ENCODE measurements around the gene GNAO1. TPM values are rescaled to one million over a fixed set of nuclear protein-coding genes. Genes with fewer than 3 reads are reported as not detected.

The GNAO1 gene
- total RNA-seq, 1 donor from 2014 or later: 0.53 TPM

GRCh38 chr16:56336071-56336688 is 144.9 kb downstream of the GNAO1 start:
- H3K27me3 ChIP-seq: no peaks in the 10 kb centered on the region
- no peak overlapping the region for H3K27ac ChIP-seq
- H3K4me3 ChIP-seq: no peak overlapping the region
- H3K9me3 ChIP-seq: no peaks in the 10 kb centered on the region
- no peaks in the 10 kb centered on the region for H3K4me1 ChIP-seq
- no peak for TF ChIP-seq CTCF (IDR thresholded peaks at IDR 0.05)
- DNase-seq (ENCODE audit: low spot score in 2 of 2): no peak
- no peaks in the 10 kb centered on the region for H3K36me3 ChIP-seq
- intact Hi-C loops (cut with DNase I): no loop called here

GRCh38 chr16:56336711-56337110 is 145.4 kb downstream of the GNAO1 start:
- Histone ChIP-seq H3K27me3 (no peaks in the 10 kb centered on the region), H3K9me3 (no peaks in the 10 kb centered on the region), H3K4me3 (no peak overlapping the region), H3K27ac (no peak overlapping the region), H3K36me3 (no peaks in the 10 kb centered on the region), H3K4me1 (no peaks in the 10 kb centered on the region)
- intact Hi-C loops (cut with DNase I): no loop called here
- no peak for TF ChIP-seq CTCF (IDR thresholded peaks at IDR 0.05)
- DNase-seq (ENCODE audit: low spot score in 2 of 2): no peak

- Histone ChIP-seq H3K4me1 (no peaks in the 10 kb centered on the region), H3K27ac (no peak overlapping the region), H3K27me3 (no peaks in the 10 kb centered on the region), H3K9me3 (no peaks in the 10 kb centered on the region), H3K36me3 (no peaks in the 10 kb centered on the region), H3K4me3 (no peak overlapping the region)
- intact Hi-C loops (cut with DNase I): no loop called here
- TF ChIP-seq CTCF (IDR thresholded peaks at IDR 0.05): no peak
- no peak for DNase-seq (ENCODE audit: low spot score in 2 of 2)
These were observed 146.0 kb downstream of the GNAO1 start for GRCh38 chr16:56337131-56337857.

GRCh38 chr16:56337858-56338325 is 146.6 kb downstream of the GNAO1 start:
- H3K4me1 ChIP-seq: no peaks in the 10 kb centered on the region
- no peaks in the 10 kb centered on the region for H3K27me3 ChIP-seq
- intact Hi-C loops (cut with DNase I): no loop called here
- no peaks in the 10 kb centered on the region for H3K36me3 ChIP-seq
- no peak overlapping the region for H3K27ac ChIP-seq
- no peak for DNase-seq (ENCODE audit: low spot score in 2 of 2)
- H3K9me3 ChIP-seq: no peaks in the 10 kb centered on the region
- H3K4me3 ChIP-seq: no peak overlapping the region
- no peak for TF ChIP-seq CTCF (IDR thresholded peaks at IDR 0.05)

GRCh38 chr16:56338566-56339318 is 147.5 kb downstream of the GNAO1 start:
- DNase-seq (ENCODE audit: low spot score in 2 of 2): no peak
- Histone ChIP-seq H3K36me3 (no peaks in the 10 kb centered on the region), H3K4me1 (no peaks in the 10 kb centered on the region), H3K9me3 (no peaks in the 10 kb centered on the region), H3K4me3 (no peak overlapping the region), H3K27me3 (no peaks in the 10 kb centered on the region), H3K27ac (no peak overlapping the region)
- intact Hi-C loops (cut with DNase I): no loop called here
- no peak for TF ChIP-seq CTCF (IDR thresholded peaks at IDR 0.05)
